Measurements from ENCODE around the gene CCDC167.

GRCh38 chr6:37516920-37517405, 17.3 kb upstream of the CCDC167 start:
- no peak for TF ChIP-seq CTCF (IDR thresholded peaks at IDR 0.05)
- no peak for TF ChIP-seq EZH2 (IDR thresholded peaks at IDR 0.05; ENCODE audit: borderline replicate concordance, insufficient read depth, low read depth, low read length, poor library complexity, severe bottlenecking)

Data from B cell (primary cell).